Spleen (tissue), 7 donors: ENCODE results near the gene MC2R.

Source experiments
- CTCF ChIP-seq, 11 experiments: fragments of 200-600 bp in 7 of 11; fragments of 450-650 bp in 4 of 11; sonication (generic) in 4 of 11; IDR thresholded peaks in 8 of 11; conservative IDR thresholded peaks in 3 of 11; 1 replicate in 7 of 11; 2 replicates in 4 of 11; pipeline versions ENCODE4 v1.4.0 to v1.8.0; 2016 to 2021; ENCODE audit warnings: antibody characterized with exemption in 11 of 11, inconsistent platforms in 4 of 11, mild to moderate bottlenecking in 1 of 11
- POLR2A ChIP-seq, 3 donors: fragments of 450-650 bp; IDR thresholded peaks; one replicate each; pipeline ENCODE4 v1.5.1; 2017; ENCODE audit warnings: antibody characterized with exemption in 3 of 3, mild to moderate bottlenecking in 1 of 3
- POLR2AphosphoS5 ChIP-seq, 3 donors: sonication (generic); formaldehyde crosslinking; IDR thresholded peaks; one replicate each; pipeline ENCODE4 v1.5.1; 2017; ENCODE audit warnings: antibody characterized with exemption in 3 of 3
- donor health status: DM: no; HTN: no; CAD: no; lungs with moderate emphysema.
- donor health status: DM: no; HTN: no; CAD: no.
- donor health status: DM: no; HTN: no; CAD: no.

GRCh38 chr18:13849791-13850190 lies 65.5 kb downstream of the MC2R start:
- TF ChIP-seq POLR2AphosphoS5 (IDR thresholded peaks at IDR 0.05) (no peak), CTCF (IDR thresholded peaks at IDR 0.05 in 8 of 11, conservative IDR thresholded peaks at IDR 0.05 in 3 of 11) (no peak), POLR2A (IDR thresholded peaks at IDR 0.05) (no peak)
